Measurements from ENCODE around the gene WWOX. TPM values are rescaled to one million over a fixed set of nuclear protein-coding genes. Genes with fewer than 3 reads are reported as not detected.
A peak's percentile ranks its signal among the peaks of the same experiment; 100 is the strongest.

WWOX gene
- total and polyA plus RNA-seq, 2 of the 13 experiments (the other 11 are each of a cell fraction or from before 2014, with no cell fraction given): 9.1 to 37.4 TPM

GRCh38 chr16:78505544-78506366 is 406.3 kb downstream of the WWOX start (continued):
- TF ChIP-seq EEA1 (CRISPR knock-in tag; IDR thresholded peaks at IDR 0.05; ENCODE audit: borderline replicate concordance): no peak
- TF ChIP-seq, protein P1, sequence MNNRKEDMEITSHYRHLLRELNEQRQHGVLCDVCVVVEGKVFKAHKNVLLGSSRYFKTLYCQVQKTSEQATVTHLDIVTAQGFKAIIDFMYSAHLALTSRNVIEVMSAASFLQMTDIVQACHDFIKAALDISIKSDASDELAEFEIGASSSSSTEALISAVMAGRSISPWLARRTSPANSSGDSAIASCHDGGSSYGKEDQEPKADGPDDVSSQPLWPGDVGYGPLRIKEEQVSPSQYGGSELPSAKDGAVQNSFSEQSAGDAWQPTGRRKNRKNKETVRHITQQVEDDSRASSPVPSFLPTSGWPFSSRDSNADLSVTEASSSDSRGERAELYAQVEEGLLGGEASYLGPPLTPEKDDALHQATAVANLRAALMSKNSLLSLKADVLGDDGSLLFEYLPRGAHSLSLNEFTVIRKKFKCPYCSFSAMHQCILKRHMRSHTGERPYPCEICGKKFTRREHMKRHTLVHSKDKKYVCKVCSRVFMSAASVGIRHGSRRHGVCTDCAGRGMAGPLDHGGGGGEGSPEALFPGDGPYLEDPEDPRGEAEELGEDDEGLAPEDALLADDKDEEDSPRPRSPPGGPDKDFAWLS (CRISPR knock-in tag; IDR thresholded peaks at IDR 0.05; ENCODE audit: borderline replicate concordance): no peak
- TF ChIP-seq POLR2G (IDR thresholded peaks at IDR 0.05; ENCODE audit: low read depth, low read length): peak; percentile 54; the same call in 1 of the 2 replicates
- no peak for TF ChIP-seq ZNF20 (CRISPR knock-in tag; IDR thresholded peaks at IDR 0.05)
- TF ChIP-seq TGIF2 (CRISPR knock-in tag; IDR thresholded peaks at IDR 0.05): no peak; the same call in 1 of the 2 replicates
- TF ChIP-seq KLF9 (CRISPR knock-in tag; IDR thresholded peaks at IDR 0.05; ENCODE audit: low read depth): no peak
- peak; percentile 50; the same call in 1 of the 2 replicates for TF ChIP-seq ZNF431 (CRISPR knock-in tag; IDR thresholded peaks at IDR 0.05; ENCODE audit: borderline replicate concordance, low read depth)
- TF ChIP-seq ERF (CRISPR knock-in tag; IDR thresholded peaks at IDR 0.05): no peak
- TF ChIP-seq NCOA5 (CRISPR knock-in tag; IDR thresholded peaks at IDR 0.05): no peak
- TF ChIP-seq SCMH1 (CRISPR knock-in tag; IDR thresholded peaks at IDR 0.05; ENCODE audit: borderline replicate concordance): no peak
- TF ChIP-seq, protein P2, sequence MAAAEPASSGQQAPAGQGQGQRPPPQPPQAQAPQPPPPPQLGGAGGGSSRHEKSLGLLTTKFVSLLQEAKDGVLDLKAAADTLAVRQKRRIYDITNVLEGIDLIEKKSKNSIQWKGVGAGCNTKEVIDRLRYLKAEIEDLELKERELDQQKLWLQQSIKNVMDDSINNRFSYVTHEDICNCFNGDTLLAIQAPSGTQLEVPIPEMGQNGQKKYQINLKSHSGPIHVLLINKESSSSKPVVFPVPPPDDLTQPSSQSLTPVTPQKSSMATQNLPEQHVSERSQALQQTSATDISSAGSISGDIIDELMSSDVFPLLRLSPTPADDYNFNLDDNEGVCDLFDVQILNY (CRISPR knock-in tag; conservative IDR thresholded peaks at IDR 0.05): no peak
- no peak for TF ChIP-seq ZNF484 (CRISPR knock-in tag; IDR thresholded peaks at IDR 0.05; ENCODE audit: borderline replicate concordance, low read depth)
- TF ChIP-seq ZFP37 (CRISPR knock-in tag; IDR thresholded peaks at IDR 0.05; ENCODE audit: borderline replicate concordance): 0 out of 2 replicates have a peak, but pooled peaks have one; percentile 49
- 0 out of 2 replicates have a peak, but pooled peaks have one; percentile 23 for TF ChIP-seq MAFF (IDR thresholded peaks at IDR 0.05; ENCODE audit: low read depth, low read length)
- no peak for TF ChIP-seq ZNF713 (CRISPR knock-in tag; IDR thresholded peaks at IDR 0.05)
- TF ChIP-seq SP2 (CRISPR knock-in tag; IDR thresholded peaks at IDR 0.05): no peak
- no peak for TF ChIP-seq GATA4 (IDR thresholded peaks at IDR 0.05; ENCODE audit: borderline replicate concordance, low read depth)
- TF ChIP-seq ZSCAN22 (CRISPR knock-in tag; IDR thresholded peaks at IDR 0.05): no peak
- 0 out of 2 replicates have a peak, but pooled peaks have one; percentile 39 for TF ChIP-seq DMAP1 (CRISPR knock-in tag; IDR thresholded peaks at IDR 0.05)
- TF ChIP-seq ZC3H4 (CRISPR knock-in tag; IDR thresholded peaks at IDR 0.05; ENCODE audit: borderline replicate concordance): no peak
- TF ChIP-seq NFKBIZ (CRISPR knock-in tag; IDR thresholded peaks at IDR 0.05): 0 out of 2 replicates have a peak, but pooled peaks have one; percentile 15
